ENCODE data around the gene ZNF736.
"Not testable (repeated sequence)": the region's sequence is repeated elsewhere in the genome, so short reads cannot be mapped to it uniquely, and the experiment has no call there.

Gene ZNF736

DNA sequence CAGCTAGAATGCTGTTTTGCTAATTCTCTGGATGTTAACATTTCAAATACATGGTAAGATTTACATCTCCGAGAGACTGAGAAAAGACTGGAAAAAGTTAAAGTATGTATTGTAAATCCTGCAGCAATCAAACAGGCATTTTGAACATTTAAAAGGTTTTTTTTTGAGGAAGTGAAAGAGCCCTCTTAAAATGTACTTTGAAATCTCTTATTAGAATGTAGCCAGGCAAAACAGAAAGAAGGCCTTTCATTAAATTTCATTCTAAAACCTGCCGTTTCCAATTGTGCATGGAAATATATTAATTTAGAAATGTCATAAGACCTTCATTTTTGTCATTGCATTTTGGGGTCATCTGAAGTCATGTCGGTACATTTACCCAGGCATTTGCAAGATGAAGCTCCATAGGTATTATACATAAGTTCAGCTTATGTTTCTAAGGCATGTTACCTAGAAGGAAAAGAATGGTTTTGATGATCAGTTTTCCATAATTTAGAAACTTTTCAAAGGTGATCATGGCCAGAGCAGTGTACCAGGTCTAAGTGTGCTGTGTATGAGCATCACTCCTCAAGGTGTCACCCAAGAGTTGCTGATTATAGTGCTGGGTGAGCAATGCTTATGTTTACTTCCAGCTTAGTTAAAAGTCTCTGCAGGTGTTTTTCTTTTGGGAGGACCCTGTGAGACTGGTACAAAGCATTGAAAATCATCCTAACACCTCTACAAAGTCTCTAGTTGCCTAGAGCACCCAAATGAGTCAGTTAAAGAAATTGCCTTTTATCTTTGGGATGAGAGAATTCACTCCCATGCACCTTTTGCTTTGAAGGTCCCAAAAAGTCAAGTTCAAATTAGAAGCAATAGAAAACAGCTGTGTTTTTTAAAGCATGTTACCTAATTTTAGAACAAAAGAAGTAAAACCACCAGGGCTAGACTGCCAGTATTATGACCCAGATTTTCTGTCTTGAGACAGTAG, 7.1 kb downstream of the ZNF736 start:
- POLR2A ChIA-PET = no interaction called here
- no peak for DNase-seq
- no CpG with 5 or more reads among the region's 3 CpGs for WGBS (ENCODE audit: insufficient coverage)
- Histone ChIP-seq H3K27ac (ENCODE audit: insufficient read depth in 1 of 2, low read depth in 1 of 2, low read length in 2 of 2, poor library complexity in 1 of 2, severe bottlenecking in 2 of 2) (no peak overlapping the region), H3K4me3 (ENCODE audit: control insufficient read depth in 1 of 7, extremely low read depth in 1 of 7, insufficient read depth in 4 of 7, low read depth in 2 of 7, low read length in 6 of 7) (no peak overlapping the region), H3K36me3 (ENCODE audit: control insufficient read depth in 4 of 4, insufficient read depth in 4 of 4, low read length in 3 of 4) (peaks cover 3 to 57% (median 14%) of the 10 kb centered on the region in 4 experiments), H3K4me1 (ENCODE audit: control extremely low read depth in 1 of 4, control insufficient read depth in 4 of 4, insufficient read depth in 4 of 4, low read length in 3 of 4) (no peaks in the 10 kb centered on the region), H3K27me3 (replicated peaks in 2 of 5; ENCODE audit: control insufficient read depth in 4 of 5, insufficient read depth in 5 of 5, low read length in 4 of 5) (no peaks in the 10 kb centered on the region), H3K9me3 (ENCODE audit: control extremely low read depth in 1 of 5, control insufficient read depth in 4 of 5, insufficient read depth in 2 of 5, low read depth in 1 of 5, low read length in 4 of 5) (peaks cover 3 to 59% (median 8%) of the 10 kb centered on the region in 5 experiments)
- CTCF ChIA-PET = interaction anchor here (0.8 to 1.2 kb wide), 2 partner anchors 10 to 12 kb away, joined by 3 to 4 read pairs; no protein-coding TSS in a partner anchor

DNA sequence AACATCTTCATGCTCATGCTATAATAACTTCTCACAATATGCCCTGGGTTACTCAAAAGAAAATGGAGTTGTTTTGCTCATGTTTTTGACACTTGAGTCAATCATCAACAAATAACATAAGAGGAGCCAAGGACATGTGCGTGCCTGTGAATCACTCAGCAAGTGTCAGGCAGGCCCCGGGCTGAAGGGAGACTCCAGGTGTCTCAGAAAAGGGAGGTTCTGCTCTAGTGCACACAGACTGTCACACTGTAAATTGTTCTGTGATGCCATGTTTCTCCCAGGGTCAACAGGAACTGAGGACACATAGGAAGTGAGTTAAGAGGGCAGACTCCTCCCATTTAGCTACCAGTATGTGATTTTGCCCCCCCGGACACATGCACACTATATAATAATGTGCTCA, 10.4 kb downstream of the ZNF736 start:
- H3K36me3 ChIP-seq (ENCODE audit: control insufficient read depth in 4 of 4, insufficient read depth in 4 of 4, low read length in 3 of 4) = peaks cover 3 to 43% (median 8%) of the 10 kb centered on the region in 4 experiments
- peaks cover 3 to 65% (median 10%) of the 10 kb centered on the region in 5 experiments for H3K9me3 ChIP-seq (ENCODE audit: control extremely low read depth in 1 of 5, control insufficient read depth in 4 of 5, insufficient read depth in 2 of 5, low read depth in 1 of 5, low read length in 4 of 5)
- POLR2A ChIA-PET; DNase-seq; H3K27me3 ChIP-seq (replicated peaks in 2 of 5; ENCODE audit: control insufficient read depth in 4 of 5, insufficient read depth in 5 of 5, low read length in 4 of 5); CTCF ChIA-PET; H3K27ac ChIP-seq (ENCODE audit: insufficient read depth in 1 of 2, low read depth in 1 of 2, low read length in 2 of 2, poor library complexity in 1 of 2, severe bottlenecking in 2 of 2); H3K4me1 ChIP-seq (ENCODE audit: control extremely low read depth in 1 of 4, control insufficient read depth in 4 of 4, insufficient read depth in 4 of 4, low read length in 3 of 4); H3K4me3 ChIP-seq (ENCODE audit: control insufficient read depth in 1 of 7, extremely low read depth in 1 of 7, insufficient read depth in 4 of 7, low read depth in 2 of 7, low read length in 6 of 7): not testable (repeated sequence)
- WGBS (ENCODE audit: insufficient coverage) = 100% methylated on average over 3 of the region's 3 CpGs

DNA sequence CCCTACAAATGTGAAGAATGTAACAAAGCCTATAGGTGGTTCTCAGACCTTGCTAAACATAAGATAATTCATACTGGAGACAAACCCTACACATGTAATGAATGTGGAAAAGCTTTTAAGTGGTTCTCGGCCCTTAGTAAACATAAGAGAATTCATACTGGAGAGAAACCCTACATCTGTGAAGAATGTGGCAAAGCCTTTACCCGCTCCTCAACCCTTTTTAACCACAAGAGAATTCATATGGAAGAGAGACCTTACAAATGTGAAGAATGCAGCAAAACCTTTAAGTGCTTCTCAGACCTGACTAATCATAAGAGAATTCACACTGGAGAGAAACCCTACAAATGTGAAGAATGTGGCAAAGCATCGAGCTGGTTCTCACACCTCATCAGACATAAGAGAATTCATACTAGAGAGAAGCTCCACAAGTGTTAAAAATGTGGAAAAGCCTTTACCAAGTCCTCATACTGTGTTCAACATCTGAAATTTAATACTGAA, 35.0 kb downstream of the ZNF736 start:
- CTCF ChIA-PET = interaction anchor here (1.6 kb wide), 1 partner anchor 9 kb away, joined by 4 read pairs; no protein-coding TSS in a partner anchor
- H3K4me1 ChIP-seq (ENCODE audit: control extremely low read depth in 1 of 4, control insufficient read depth in 4 of 4, insufficient read depth in 4 of 4, low read length in 3 of 4); H3K4me3 ChIP-seq (ENCODE audit: control insufficient read depth in 1 of 7, extremely low read depth in 1 of 7, insufficient read depth in 4 of 7, low read depth in 2 of 7, low read length in 6 of 7); POLR2A ChIA-PET; H3K27me3 ChIP-seq (replicated peaks in 2 of 5; ENCODE audit: control insufficient read depth in 4 of 5, insufficient read depth in 5 of 5, low read length in 4 of 5); DNase-seq; H3K27ac ChIP-seq (ENCODE audit: insufficient read depth in 1 of 2, low read depth in 1 of 2, low read length in 2 of 2, poor library complexity in 1 of 2, severe bottlenecking in 2 of 2): not testable (repeated sequence)
- Histone ChIP-seq H3K36me3 (ENCODE audit: control insufficient read depth in 4 of 4, insufficient read depth in 4 of 4, low read length in 3 of 4) (peaks cover 7 to 71% (median 10%) of the 10 kb centered on the region in 4 experiments), H3K9me3 (ENCODE audit: control extremely low read depth in 1 of 5, control insufficient read depth in 4 of 5, insufficient read depth in 2 of 5, low read depth in 1 of 5, low read length in 4 of 5) (peaks cover 7 to 93% (median 46%) of the 10 kb centered on the region in 5 experiments)
- WGBS (ENCODE audit: insufficient coverage) = no CpG with 5 or more reads among the region's 3 CpGs

DNA sequence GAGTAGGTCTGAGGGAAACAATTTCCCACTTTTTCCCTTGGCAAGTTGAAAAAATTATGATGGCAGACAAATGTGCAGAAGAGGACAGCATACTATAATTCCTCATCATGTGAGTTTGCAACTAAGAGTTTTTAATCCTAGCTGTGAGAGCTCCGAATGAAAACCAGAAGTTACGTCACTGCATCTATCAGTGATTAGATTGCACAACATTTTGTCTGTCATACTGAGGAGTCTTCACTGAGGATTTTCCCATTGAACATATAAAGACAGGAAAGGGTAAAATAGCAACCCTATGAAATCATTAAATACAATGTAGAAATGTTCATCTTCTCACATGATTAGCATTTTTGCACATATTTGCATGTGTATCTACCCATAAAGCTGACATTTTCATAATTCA, 45.8 kb downstream of the ZNF736 start:
- Histone ChIP-seq H3K27me3 (replicated peaks in 2 of 5; ENCODE audit: control insufficient read depth in 4 of 5, insufficient read depth in 5 of 5, low read length in 4 of 5) (no peaks in the 10 kb centered on the region), H3K4me1 (ENCODE audit: control extremely low read depth in 1 of 4, control insufficient read depth in 4 of 4, insufficient read depth in 4 of 4, low read length in 3 of 4) (no peaks in the 10 kb centered on the region), H3K36me3 (ENCODE audit: control insufficient read depth in 4 of 4, insufficient read depth in 4 of 4, low read length in 3 of 4) (peaks cover 0 to 5% (median 2%) of the 10 kb centered on the region in 4 experiments), H3K9me3 (ENCODE audit: control extremely low read depth in 1 of 5, control insufficient read depth in 4 of 5, insufficient read depth in 2 of 5, low read depth in 1 of 5, low read length in 4 of 5) (peaks cover 9 to 62% (median 33%) of the 10 kb centered on the region in 5 experiments), H3K27ac (ENCODE audit: insufficient read depth in 1 of 2, low read depth in 1 of 2, low read length in 2 of 2, poor library complexity in 1 of 2, severe bottlenecking in 2 of 2) (no peak overlapping the region), H3K4me3 (ENCODE audit: control insufficient read depth in 1 of 7, extremely low read depth in 1 of 7, insufficient read depth in 4 of 7, low read depth in 2 of 7, low read length in 6 of 7) (no peak overlapping the region)
- no CpG with 5 or more reads among the region's 2 CpGs for WGBS (ENCODE audit: insufficient coverage)
- CTCF ChIA-PET = no interaction called here
- no peak for DNase-seq
- POLR2A ChIA-PET = no interaction called here

DNA sequence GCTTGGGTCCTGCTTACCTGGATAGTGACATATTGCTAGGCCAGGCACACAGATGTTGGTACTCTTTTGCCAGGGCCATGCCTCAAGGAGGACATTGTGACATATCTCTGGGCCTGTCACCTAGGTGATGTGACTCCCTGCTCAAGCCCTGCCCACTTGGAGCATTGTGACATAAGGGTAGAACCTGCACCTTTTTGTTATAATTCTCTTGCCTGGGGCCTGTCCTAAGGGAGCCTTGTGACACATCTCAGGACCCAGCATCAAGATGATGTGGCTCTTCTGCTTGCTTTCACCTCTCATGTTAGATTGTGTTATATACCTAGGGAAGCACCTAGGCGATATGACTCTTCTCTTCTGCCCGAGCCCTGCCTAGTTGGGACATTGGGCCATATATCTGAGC, 57.4 kb downstream of the ZNF736 start:
- H3K4me3 ChIP-seq (ENCODE audit: control insufficient read depth in 1 of 7, extremely low read depth in 1 of 7, insufficient read depth in 4 of 7, low read depth in 2 of 7, low read length in 6 of 7) = no peak overlapping the region
- H3K36me3 ChIP-seq (ENCODE audit: control insufficient read depth in 4 of 4, insufficient read depth in 4 of 4, low read length in 3 of 4) = no peaks in the 10 kb centered on the region
- no peak for DNase-seq
- 86% methylated on average over 2 of the region's 2 CpGs for WGBS (ENCODE audit: insufficient coverage)
- ChIA-PET CTCF (no interaction called here), POLR2A (no interaction called here)
- H3K27me3 ChIP-seq (replicated peaks in 2 of 5; ENCODE audit: control insufficient read depth in 4 of 5, insufficient read depth in 5 of 5, low read length in 4 of 5) = no peaks in the 10 kb centered on the region
- no peak overlapping the region for H3K27ac ChIP-seq (ENCODE audit: insufficient read depth in 1 of 2, low read depth in 1 of 2, low read length in 2 of 2, poor library complexity in 1 of 2, severe bottlenecking in 2 of 2)
- H3K9me3 ChIP-seq (ENCODE audit: control extremely low read depth in 1 of 5, control insufficient read depth in 4 of 5, insufficient read depth in 2 of 5, low read depth in 1 of 5, low read length in 4 of 5) = peaks cover 0 to 31% (median 10%) of the 10 kb centered on the region in 5 experiments
- no peaks in the 10 kb centered on the region for H3K4me1 ChIP-seq (ENCODE audit: control extremely low read depth in 1 of 4, control insufficient read depth in 4 of 4, insufficient read depth in 4 of 4, low read length in 3 of 4)

DNA sequence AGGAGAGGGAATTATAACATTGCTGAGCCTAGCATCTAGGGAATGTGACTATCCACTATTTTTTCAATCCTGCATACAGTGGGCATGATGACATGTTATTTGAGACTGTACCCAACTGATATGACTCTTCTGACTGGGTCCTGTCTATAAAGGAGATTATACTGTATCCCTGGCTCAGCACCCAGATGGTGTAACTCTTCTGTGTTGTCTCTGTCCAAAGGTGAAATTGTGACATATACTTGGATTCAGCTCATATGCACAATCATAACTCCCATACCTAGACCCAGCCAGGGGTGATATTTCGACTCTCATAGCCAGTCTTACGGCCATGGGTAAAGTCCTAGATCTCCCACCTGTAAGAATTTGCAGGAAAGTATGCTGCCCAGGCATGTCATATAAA, 59.3 kb downstream of the ZNF736 start:
- POLR2A ChIA-PET = no interaction called here
- CTCF ChIA-PET = no interaction called here
- Histone ChIP-seq H3K4me3 (ENCODE audit: control insufficient read depth in 1 of 7, extremely low read depth in 1 of 7, insufficient read depth in 4 of 7, low read depth in 2 of 7, low read length in 6 of 7) (no peak overlapping the region), H3K4me1 (ENCODE audit: control extremely low read depth in 1 of 4, control insufficient read depth in 4 of 4, insufficient read depth in 4 of 4, low read length in 3 of 4) (no peaks in the 10 kb centered on the region), H3K27me3 (replicated peaks in 2 of 5; ENCODE audit: control insufficient read depth in 4 of 5, insufficient read depth in 5 of 5, low read length in 4 of 5) (no peaks in the 10 kb centered on the region), H3K27ac (ENCODE audit: insufficient read depth in 1 of 2, low read depth in 1 of 2, low read length in 2 of 2, poor library complexity in 1 of 2, severe bottlenecking in 2 of 2) (no peak overlapping the region), H3K9me3 (ENCODE audit: control extremely low read depth in 1 of 5, control insufficient read depth in 4 of 5, insufficient read depth in 2 of 5, low read depth in 1 of 5, low read length in 4 of 5) (peaks cover 0 to 34% (median 12%) of the 10 kb centered on the region in 5 experiments), H3K36me3 (ENCODE audit: control insufficient read depth in 4 of 4, insufficient read depth in 4 of 4, low read length in 3 of 4) (no peaks in the 10 kb centered on the region)
- DNase-seq = no peak
- 92% methylated on average over 2 of the region's 2 CpGs for WGBS (ENCODE audit: insufficient coverage)

DNA sequence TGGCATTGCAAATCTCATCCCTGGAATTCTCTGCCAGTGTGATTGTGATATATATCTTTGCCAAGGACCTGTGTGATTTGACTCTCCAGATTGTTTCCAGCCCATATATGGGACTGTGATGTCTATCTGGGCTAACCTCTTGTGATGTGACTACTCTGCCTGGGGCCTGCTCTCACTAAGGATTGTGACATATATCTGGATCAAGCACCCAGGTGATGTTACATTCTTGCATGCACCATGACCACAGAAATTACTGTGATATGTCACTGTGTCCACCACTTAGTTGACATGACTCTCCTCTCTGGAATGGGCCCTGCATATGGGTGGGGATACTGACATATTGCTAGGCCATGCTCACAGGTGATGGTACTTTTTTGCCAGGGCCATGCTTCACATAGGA, 86.6 kb downstream of the ZNF736 start:
- no peak for DNase-seq
- POLR2A ChIA-PET = no interaction called here
- CTCF ChIA-PET = no interaction called here
- no peaks in the 10 kb centered on the region for H3K36me3 ChIP-seq (ENCODE audit: control insufficient read depth in 4 of 4, insufficient read depth in 4 of 4, low read length in 3 of 4)
- peaks cover 2 to 11% (median 5%) of the 10 kb centered on the region in 5 experiments for H3K9me3 ChIP-seq (ENCODE audit: control extremely low read depth in 1 of 5, control insufficient read depth in 4 of 5, insufficient read depth in 2 of 5, low read depth in 1 of 5, low read length in 4 of 5)
- no peaks in the 10 kb centered on the region for H3K4me1 ChIP-seq (ENCODE audit: control extremely low read depth in 1 of 4, control insufficient read depth in 4 of 4, insufficient read depth in 4 of 4, low read length in 3 of 4)
- no peak overlapping the region for H3K27ac ChIP-seq (ENCODE audit: insufficient read depth in 1 of 2, low read depth in 1 of 2, low read length in 2 of 2, poor library complexity in 1 of 2, severe bottlenecking in 2 of 2)
- H3K4me3 ChIP-seq (ENCODE audit: control insufficient read depth in 1 of 7, extremely low read depth in 1 of 7, insufficient read depth in 4 of 7, low read depth in 2 of 7, low read length in 6 of 7) = no peak overlapping the region
- no peaks in the 10 kb centered on the region for H3K27me3 ChIP-seq (replicated peaks in 2 of 5; ENCODE audit: control insufficient read depth in 4 of 5, insufficient read depth in 5 of 5, low read length in 4 of 5)
